ENCODE measurements around the gene H2BW2. TPM values are rescaled to one million over a fixed set of nuclear protein-coding genes. Genes with fewer than 3 reads are reported as not detected.

Gene H2BW2
- under 1 TPM in 1 of 3 donors, not detected in 2; 0.18 TPM for total RNA-seq
- not detected for total RNA-seq (2013)

DNA sequence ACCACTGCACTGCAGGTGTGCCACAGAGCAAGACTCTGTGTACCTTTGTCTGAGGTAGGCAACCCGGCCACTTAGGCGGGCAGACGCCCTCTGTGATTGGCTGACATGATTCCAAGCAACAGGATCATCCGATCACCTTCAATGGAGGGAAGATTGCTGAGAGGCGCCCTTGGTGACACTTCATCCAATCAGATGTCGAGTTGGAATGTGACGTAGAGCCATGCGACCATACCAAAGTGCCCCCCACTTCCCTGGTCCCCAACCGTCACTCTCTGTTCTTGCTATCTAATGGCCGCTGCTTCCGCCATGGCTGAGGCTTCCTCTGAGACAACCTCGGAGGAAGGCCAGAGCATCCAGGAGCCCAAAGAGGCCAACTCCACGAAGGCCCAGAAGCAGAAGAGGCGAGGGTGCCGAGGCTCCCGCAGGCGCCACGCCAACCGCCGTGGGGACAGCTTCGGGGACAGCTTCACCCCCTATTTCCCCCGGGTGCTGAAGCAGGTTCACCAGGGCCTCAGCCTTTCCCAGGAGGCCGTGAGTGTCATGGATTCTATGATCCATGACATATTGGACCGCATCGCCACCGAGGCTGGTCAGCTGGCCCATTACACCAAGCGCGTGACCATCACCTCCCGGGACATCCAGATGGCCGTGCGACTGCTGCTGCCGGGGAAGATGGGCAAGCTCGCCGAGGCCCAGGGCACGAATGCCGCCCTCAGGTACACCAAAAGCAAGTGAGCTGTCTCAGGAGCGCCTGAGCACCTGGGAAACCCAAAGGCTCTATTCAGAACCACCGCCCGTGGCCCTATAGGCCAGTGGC is at the start of gene H2BW2:
Gene H2BW2 (plus strand): TSS at position 268 of the 817 bp plus-strand sequence. CDS start 39 bp downstream, at position 307.
- H3K27me3 Mint-ChIP-seq (ENCODE audit: low read depth in 2 of 2), result peaks cover 6 to 46% of the 10 kb centered on the region in 2 donors
- H3K4me3 ChIP-seq (ENCODE audit: low read length), result no peak within 1 kb of the TSS
- H3K4me1 ChIP-seq (ENCODE audit: control insufficient read depth, insufficient read depth, low read length), result no peaks in the 10 kb centered on the region
- no peak within 1 kb of the TSS for H3K4me3 Mint-ChIP-seq
- no peaks in the 10 kb centered on the region for H3K9me3 Mint-ChIP-seq
- ATAC-seq (no peak), DNase-seq (no peak)
- no peaks in the 10 kb centered on the region for H3K4me1 Mint-ChIP-seq
- H3K27ac Mint-ChIP-seq, result no peak within 1 kb of the TSS
- H3K9me3 ChIP-seq (ENCODE audit: control insufficient read depth, insufficient read depth, low read length), result no peaks in the 10 kb centered on the region
- 94% methylated on average over 39 of the region's 39 CpGs for WGBS (ENCODE audit: insufficient coverage)
- no peaks in the 10 kb centered on the region for H3K36me3 Mint-ChIP-seq
- no peak within 1 kb of the TSS for H3K27ac ChIP-seq (ENCODE audit: low read length)
- TF ChIP-seq, protein P1, sequence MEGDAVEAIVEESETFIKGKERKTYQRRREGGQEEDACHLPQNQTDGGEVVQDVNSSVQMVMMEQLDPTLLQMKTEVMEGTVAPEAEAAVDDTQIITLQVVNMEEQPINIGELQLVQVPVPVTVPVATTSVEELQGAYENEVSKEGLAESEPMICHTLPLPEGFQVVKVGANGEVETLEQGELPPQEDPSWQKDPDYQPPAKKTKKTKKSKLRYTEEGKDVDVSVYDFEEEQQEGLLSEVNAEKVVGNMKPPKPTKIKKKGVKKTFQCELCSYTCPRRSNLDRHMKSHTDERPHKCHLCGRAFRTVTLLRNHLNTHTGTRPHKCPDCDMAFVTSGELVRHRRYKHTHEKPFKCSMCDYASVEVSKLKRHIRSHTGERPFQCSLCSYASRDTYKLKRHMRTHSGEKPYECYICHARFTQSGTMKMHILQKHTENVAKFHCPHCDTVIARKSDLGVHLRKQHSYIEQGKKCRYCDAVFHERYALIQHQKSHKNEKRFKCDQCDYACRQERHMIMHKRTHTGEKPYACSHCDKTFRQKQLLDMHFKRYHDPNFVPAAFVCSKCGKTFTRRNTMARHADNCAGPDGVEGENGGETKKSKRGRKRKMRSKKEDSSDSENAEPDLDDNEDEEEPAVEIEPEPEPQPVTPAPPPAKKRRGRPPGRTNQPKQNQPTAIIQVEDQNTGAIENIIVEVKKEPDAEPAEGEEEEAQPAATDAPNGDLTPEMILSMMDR (IDR thresholded peaks at IDR 0.05), result no peak
- H3K27me3 ChIP-seq (ENCODE audit: control insufficient read depth, insufficient read depth, low read length), result no peaks in the 10 kb centered on the region
- H3K36me3 ChIP-seq (ENCODE audit: control insufficient read depth, insufficient read depth, low read length), result no peaks in the 10 kb centered on the region
- intact Hi-C loops (cut with micrococcal nuclease), result no loop called here

DNA sequence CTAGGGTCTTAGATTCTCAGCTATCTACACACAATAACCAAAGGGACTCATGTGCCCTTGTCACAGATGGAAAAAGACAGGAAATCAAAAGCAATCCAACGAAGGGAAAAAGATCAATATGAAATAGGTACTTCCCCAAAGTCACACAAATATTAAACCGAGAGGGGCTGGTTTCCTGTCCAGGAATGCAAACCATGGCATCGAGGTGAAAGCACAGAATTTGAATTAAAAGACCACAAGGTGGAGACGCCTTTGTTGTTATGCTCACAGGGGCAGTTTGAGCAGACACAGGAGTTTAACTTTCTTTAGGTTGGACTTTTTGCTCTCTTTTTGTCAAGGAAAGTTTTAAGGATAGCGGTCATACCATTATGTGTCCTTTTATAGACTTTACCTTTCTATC is 40.5 kb upstream of the H2BW2 start:
- Histone ChIP-seq H3K27me3 (ENCODE audit: control insufficient read depth, insufficient read depth, low read length) (no peaks in the 10 kb centered on the region), H3K36me3 (ENCODE audit: control insufficient read depth, insufficient read depth, low read length) (no peaks in the 10 kb centered on the region), H3K4me3 (ENCODE audit: low read length) (no peak overlapping the region), H3K27ac (ENCODE audit: low read length) (no peak overlapping the region), H3K9me3 (ENCODE audit: control insufficient read depth, insufficient read depth, low read length) (no peaks in the 10 kb centered on the region), H3K4me1 (ENCODE audit: control insufficient read depth, insufficient read depth, low read length) (no peaks in the 10 kb centered on the region)
- WGBS (ENCODE audit: insufficient coverage), result 20% methylated on average over 4 of the region's 5 CpGs
- intact Hi-C loops (cut with micrococcal nuclease), result no loop called here
- H3K36me3 Mint-ChIP-seq, result no peaks in the 10 kb centered on the region
- H3K27ac Mint-ChIP-seq, result no peak overlapping the region
- H3K9me3 Mint-ChIP-seq, result no peaks in the 10 kb centered on the region
- TF ChIP-seq, protein P1 (IDR thresholded peaks at IDR 0.05), result no peak
- peaks cover 2 to 42% of the 10 kb centered on the region in 2 donors for H3K27me3 Mint-ChIP-seq (ENCODE audit: low read depth in 2 of 2)
- no peaks in the 10 kb centered on the region for H3K4me1 Mint-ChIP-seq
- ATAC-seq (no peak), DNase-seq (no peak)
- no peak overlapping the region for H3K4me3 Mint-ChIP-seq

DNA sequence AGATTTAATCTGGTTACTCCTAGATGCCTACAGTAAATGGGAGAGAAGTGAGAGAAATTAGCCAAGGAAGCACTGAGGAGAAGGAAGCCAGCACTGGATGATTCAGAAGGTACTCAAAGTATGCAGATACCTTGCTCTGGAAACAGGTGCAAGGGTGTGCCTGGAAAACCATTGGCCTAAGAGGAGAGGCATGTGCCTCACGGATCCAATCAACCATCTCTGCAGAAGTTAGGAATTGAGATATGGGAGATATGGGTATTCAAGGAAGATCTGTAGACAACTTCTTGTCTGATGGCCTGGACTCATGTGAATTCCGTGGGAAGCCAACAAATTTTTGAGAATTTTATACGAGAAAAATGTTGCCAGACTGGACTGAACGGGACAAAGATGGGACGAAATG is 30.9 kb upstream of the H2BW2 start:
- H3K36me3 ChIP-seq (ENCODE audit: control insufficient read depth, insufficient read depth, low read length), result no peaks in the 10 kb centered on the region
- no peaks in the 10 kb centered on the region for H3K4me1 Mint-ChIP-seq
- TF ChIP-seq, protein P1 (IDR thresholded peaks at IDR 0.05), result no peak
- DNase-seq, result no peak
- H3K4me1 ChIP-seq (ENCODE audit: control insufficient read depth, insufficient read depth, low read length), result no peaks in the 10 kb centered on the region
- H3K4me3 Mint-ChIP-seq, result no peak overlapping the region
- peaks cover 6 to 8% of the 10 kb centered on the region in 2 donors for H3K27me3 Mint-ChIP-seq (ENCODE audit: low read depth in 2 of 2)
- H3K36me3 Mint-ChIP-seq, result no peaks in the 10 kb centered on the region
- no peaks in the 10 kb centered on the region for H3K9me3 Mint-ChIP-seq
- no peak overlapping the region for H3K27ac Mint-ChIP-seq
- 68% methylated on average over 5 of the region's 5 CpGs for WGBS (ENCODE audit: insufficient coverage)
- no peaks in the 10 kb centered on the region for H3K9me3 ChIP-seq (ENCODE audit: control insufficient read depth, insufficient read depth, low read length)
- no peak overlapping the region for H3K4me3 ChIP-seq (ENCODE audit: low read length)
- no peaks in the 10 kb centered on the region for H3K27me3 ChIP-seq (ENCODE audit: control insufficient read depth, insufficient read depth, low read length)
- H3K27ac ChIP-seq (ENCODE audit: low read length), result no peak overlapping the region
- ATAC-seq, result no peak
- intact Hi-C loops (cut with micrococcal nuclease), result no loop called here
